Amniotic epithelial cell (primary cell): Measurements from ENCODE around the gene ANXA2R.
"Not testable (repeated sequence)": the region's sequence is repeated elsewhere in the genome, so short reads cannot be mapped to it uniquely, and the experiment has no call there.

Experiments used
- DNase-seq: peaks from one replicate; pipeline ENCODE4 v3.0.0-alpha.2; 2010; ENCODE audit warnings: low read depth

The ANXA2R gene

DNA sequence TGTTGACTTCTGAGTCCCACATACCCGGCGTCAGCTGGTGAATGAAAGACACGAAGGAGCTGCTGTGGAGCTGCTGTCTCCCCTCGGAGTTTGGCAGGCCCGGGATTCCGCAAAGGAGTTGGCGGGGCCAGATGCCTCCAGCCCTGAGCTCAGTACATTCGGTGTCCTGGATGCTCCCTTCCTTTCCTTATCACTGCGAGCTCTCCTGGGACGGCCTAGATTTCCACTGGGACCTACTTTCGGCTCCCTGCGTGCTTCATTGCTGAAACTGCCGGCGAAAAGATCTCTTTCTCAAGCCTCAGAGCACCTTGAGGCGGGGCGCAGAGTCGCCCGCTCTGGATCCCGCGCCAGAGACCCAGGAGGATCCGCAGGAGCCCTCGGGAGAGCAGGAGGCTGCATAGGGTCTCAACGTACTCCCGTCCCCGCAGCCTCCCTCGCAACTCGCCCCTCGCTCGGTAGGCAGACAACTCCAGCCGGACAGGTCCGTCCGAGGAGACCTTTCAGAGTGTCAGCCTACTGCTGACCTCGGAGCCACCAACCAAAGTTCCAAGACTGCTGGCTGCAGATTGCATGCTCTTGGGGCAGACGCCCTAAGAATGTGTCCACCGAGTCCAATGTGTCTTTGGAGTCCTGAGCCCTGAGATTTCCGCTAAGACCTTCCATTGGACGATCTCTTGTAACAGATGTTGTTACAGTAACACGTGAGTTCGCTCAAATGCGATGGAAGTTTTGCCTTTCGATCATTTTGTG lies 6.1 kb downstream of the ANXA2R start:
- DNase-seq = peak; percentile 23

DNA sequence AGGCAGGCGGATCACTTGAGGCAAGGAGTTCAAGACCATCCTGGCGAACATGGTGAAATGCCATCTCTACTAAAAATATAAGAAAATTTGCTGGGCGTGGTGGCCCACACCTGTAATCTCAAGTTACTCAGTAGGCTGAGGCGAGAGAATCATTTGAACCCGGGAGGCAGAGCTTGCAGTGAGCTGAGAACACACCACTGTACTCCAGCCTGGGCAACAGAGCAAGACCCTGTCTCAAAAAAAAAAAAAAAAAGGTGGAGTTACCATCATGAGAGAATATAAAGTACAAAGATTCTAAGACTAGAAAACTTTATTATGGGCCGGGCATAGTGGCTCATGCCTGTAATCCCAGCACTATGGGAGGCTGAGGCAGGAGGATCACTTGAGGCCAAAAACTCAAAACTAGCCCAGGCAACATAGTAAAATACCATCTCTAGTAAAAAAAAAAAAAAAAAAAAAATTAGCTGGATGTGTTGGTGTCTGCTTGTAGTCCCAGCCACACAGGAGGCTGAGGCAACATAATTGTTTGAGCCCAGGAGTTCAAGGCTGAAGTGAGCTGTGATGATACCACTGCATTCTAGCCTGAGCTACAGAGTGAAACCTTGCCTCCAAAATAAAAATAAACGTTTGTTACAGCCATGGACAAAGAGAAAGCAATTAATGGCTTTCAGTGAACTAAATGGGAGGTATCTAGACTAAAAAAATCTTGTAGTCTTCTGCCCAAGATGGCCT lies 12.9 kb downstream of the ANXA2R start:
- DNase-seq = no peak

DNA sequence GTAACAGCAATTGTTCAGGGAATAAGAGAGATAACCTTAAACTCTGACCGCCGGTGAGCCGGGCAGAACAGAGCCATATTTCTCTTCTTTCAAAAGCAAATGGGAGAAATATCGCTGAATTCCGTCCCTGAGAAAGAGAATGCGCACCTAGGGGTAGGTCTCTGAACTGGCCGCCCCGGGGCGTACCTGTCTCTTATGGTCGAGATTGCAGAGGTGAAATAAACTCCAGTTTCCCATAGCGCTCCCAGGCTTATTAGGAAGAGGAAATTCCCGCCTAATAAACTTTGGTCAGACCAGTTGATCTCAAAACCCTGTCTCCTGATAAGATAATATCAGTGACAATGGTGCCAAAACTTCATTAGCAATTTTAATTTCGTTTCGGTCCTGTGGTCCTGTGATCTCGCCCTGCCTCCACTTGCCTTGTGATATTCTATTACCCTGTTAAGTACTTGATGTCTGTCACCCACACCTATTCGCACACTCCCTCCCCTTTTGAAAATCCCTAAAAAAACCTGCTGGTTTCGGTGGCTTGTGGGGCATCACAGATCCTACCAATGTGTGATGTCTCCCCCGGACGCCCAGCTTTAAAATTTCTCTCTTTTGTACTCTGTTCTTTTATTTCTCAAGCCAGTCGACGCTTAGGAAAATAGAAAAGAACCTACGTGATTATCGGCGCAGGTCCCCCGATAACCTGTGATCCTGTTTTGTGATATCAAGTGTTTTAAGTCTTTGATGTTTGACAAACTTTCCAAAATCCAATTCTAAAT lies 14.8 kb downstream of the ANXA2R start:
- DNase-seq = not testable (repeated sequence)

DNA sequence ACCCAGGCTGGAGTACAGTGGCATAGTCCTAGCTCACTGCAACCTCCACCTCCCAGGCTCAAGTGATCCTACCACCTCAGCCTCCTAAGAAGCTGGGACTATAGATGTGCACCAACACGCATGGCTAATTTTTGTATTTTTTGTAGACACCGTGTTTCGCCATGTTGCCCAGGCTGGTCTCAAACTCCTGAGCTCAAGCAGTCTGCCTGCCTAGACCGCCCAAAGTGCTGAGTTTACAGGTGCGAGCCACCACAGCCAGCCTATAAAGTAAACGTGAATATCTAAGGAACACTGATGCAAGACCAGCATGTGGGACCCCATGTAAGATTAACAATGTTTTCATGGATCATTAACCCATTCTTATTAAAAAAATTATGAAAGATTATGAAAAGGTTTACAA lies 15.9 kb downstream of the ANXA2R start:
- DNase-seq = no peak

DNA sequence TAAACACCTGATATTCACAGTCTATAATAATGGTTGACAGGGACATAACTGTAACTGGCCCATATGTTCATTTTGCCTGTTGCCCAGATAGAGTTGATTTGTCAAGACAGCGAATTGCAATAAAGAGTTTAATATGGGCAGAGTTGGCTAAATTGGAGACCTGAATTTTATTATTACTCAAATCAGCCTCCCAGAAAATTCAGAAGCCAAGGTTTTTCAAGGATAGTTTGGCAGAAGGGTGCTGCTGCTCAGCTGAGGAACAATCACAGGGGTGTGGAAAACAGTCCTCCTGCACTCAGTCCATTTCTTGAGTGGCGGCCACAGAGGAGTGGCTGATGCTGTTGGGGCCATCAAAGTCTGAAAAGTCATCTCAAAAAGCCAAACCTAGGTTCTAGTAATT lies 19.0 kb downstream of the ANXA2R start:
- DNase-seq = no peak

DNA sequence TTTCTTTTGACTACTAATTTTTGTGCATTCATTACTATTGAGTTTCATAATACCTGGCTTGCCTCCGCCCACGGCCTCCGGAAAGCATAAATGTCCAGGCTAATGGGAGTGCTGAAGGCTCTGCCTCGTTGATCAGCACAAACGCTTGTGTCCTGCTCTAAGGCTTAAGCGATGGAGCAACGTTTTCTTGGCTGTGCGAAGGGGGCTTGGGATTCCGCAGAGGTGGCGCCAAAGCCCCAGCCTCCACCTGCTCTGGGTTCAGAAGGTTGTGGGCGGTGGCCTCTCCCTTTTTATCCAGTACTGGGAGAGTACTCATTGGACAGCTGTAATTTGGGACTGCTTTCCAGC lies 19.7 kb downstream of the ANXA2R start:
- DNase-seq = peak; percentile 65

DNA sequence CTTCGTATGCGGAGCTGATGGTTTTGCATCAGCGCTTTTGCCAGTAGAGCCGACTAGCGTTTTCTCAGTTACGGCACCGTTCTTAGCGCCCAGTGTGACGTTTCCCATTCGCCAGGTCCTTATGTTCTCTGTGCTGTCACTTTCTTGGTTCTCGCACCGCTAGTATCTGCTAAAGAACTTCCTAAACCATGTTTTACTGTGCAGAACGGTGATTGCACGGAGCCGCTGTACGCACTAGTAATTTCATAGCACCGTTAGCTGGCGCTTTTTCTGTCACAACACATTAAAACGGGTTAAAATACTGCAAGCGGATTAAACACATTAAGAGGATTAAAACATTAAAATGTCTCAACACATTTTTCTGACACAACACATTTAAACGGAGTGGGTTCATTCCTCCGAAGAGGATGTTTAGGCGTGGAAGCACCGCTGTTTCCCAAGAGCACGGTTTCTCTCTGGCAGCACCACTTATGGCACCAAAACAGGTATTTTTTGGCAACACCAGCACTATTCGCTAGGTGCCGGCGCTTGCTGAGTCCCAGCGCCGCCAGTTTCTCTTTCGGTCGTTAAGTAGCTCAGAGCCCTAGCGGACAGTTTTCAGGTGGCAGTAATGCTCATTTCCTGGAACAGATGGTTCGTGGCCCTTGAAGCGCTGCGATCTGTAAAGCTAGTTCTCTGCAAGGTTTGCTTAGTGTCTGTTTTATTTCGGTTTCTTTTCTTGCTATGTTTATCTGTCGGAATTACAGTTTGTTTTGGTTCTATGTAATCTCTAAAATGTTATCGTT lies 20.3 kb downstream of the ANXA2R start:
- peak; percentile 81 for DNase-seq

- DNase-seq = no peak
Measured at GRCh38 chr5:43019291-43019613, 20.9 kb downstream of the ANXA2R start.

DNA sequence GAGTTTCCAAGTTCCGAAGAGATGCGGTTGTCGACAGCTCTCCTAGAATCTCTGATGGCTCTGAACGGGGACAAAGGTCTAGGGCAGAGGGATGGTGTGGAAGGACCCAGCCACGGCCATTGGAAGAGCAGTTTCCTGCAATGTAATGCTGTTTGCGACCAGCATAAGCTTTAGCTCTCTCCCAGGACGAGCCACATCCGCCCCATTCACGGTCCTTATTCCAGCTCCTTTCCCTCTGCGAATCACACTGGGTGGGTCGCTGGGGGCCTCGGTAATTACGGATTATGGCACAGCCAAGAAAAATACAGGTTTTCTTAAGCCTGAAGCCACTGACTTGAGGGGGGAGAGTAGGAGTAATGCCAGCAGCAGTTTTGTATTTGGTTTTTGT lies 22.7 kb downstream of the ANXA2R start:
- DNase-seq = peak; percentile 35

DNA sequence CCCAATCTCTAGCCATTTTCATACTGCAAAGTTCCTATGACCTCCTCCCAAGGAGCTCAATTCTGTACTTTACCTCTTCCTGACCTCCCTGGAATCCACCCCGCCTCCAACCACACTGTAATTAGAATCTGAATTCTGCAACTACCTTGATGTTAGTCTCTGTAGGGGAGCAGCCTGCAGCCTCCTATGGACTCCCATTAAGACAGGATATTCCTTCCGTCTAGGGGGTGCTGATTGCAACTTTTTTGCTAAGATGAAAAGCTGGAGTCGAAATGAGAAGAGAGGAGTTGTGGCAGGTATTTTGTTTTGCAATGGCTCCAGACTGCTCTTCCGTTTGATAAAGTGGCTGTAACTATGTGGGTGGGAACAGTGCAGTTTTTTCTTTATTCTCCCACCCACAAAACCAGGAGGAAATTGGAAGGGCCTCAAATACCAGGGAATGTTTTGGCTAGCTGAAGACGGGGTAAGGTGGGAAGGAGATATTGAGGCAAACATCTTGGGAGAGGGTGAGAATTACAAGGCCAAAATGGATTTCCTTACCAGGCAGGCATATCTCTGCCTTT lies 23.8 kb downstream of the ANXA2R start:
- DNase-seq = no peak

DNA sequence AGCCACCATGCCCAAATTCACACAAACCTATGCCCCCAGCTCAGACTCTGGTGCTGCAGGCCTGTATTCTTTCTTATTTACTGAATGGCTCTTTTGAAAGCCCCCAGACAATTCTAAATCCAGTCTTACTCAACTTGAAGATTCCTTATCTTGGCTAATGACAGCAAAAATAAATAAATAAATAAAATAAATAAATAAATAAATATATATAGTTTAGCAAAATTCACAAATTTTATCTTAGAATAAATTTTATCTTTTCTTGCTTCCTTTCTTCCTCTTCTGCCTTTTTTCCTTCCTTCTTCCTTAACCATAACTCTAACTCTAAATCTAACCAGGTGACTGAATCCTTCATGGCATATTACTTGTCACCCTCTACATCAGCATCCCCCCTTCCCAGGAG lies 25.6 kb downstream of the ANXA2R start:
- no peak for DNase-seq

GRCh38 chr5:43010935-43011315 lies 29.2 kb downstream of the ANXA2R start:
- DNase-seq = no peak

DNA sequence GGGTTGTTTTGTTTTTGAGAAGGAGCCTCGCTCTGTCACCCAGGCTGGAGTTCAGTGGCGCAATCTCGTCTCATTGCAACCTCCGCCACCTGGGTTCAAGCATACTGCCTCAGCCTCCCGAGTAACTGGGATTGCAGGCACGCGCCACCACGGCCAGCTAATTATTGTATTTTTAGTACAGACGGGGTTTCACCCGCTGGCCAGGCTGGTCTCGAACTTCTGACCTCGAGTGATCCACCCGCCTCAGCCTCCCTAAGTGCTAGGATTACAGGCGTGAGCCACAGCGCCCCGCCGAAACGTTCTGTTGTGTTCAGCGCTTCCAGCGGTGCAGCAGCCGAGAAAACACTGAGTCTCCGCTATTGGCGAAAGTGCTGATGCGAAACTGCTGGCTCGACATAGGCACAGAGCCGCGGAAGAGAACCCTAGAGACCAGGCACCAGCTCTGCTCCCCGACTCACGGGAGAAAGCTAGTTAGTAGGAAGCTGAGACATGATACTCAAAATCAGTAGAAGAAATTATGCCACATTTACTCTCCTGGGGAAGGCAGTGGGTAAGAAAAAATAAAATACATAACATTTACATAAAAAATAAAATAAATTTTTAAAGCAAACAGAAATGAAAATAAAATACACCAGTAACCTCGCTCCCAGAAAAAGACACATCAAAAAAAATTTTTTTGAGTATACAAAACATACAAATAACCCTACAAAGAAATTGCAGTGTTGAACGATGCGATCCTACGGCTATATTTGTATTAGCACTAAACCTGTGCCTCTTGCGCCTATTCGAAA lies 31.6 kb downstream of the ANXA2R start:
- peak; percentile 95 for DNase-seq

DNA sequence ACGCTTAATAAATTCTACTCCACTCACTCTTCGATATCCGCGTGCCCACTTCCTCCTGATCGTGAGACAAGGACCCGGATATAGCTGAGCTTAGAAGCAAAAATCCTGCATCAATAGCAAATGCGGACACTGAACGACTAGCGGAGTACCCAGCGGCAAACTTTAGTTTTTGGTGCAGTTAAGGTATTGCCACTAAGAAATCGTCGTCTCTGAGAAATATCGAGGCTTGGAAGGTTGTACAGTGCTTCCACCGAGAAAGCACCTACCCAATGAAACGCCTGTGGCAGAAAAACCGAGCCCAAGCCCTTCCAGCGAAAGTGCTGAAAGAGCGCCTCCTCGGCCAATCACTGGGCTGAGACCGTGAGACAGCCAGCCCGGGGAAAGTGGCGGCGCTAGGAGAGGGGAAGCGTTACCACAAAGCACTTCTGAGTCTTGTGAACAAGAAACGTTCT lies 32.2 kb downstream of the ANXA2R start:
- DNase-seq = peak; percentile 82

DNA sequence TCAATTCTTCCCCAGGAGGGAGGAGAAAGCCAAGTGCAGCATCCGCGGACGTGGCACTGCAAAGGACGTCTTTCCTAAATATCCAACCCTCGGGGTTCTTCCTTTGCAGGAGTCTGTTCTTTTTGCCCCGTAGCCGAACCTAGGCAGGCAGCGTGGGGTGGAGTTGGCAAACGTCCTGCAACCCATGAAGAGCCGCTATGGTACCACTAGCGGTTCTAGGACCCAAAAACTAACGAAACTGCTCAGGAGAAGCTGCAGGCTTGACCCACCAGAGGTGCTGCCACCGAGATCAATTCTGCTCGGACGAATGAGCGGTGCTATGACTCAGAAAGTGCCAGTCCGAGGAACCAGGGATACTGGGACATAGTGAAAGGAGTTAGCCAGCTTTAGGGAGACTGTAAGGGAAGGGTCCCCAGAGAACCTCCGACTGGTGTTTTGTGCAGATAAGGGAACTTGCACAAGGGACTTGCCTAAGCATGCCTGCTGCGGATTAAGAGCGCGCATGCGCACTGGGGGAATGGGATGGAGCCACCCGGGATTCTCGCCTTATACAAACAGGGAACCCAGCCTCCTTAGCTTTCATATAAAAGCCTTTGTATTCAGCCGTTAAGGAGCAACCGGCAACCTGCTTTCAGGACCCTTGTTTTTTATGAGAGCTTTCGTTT lies 32.7 kb downstream of the ANXA2R start:
- DNase-seq = peak; percentile 93

GRCh38 chr5:43006424-43007202 lies 33.5 kb downstream of the ANXA2R start:
- DNase-seq = peak; percentile 48

GRCh38 chr5:43005031-43005430 lies 35.1 kb downstream of the ANXA2R start:
- no peak for DNase-seq

GRCh38 chr5:43001748-43002147 lies 38.4 kb downstream of the ANXA2R start:
- no peak for DNase-seq

- no peak for DNase-seq
Measured at GRCh38 chr5:43000914-43001313, 39.2 kb downstream of the ANXA2R start.
